Endodermal cell (in vitro differentiated cells): ENCODE results near the gene EIF5A. TPM values are rescaled to one million over a fixed set of nuclear protein-coding genes. Genes with fewer than 3 reads are reported as not detected.

Experiments
- DNase-seq: peaks from one replicate; pipeline ENCODE4 v3.0.0-alpha.2; 2017
- H3K27ac ChIP-seq: 2 replicates; pipeline ENCODE4 v1.5.1; 2013; ENCODE audit warnings: mild to moderate bottlenecking, low read depth, low read length, moderate library complexity
- H3K27me3 ChIP-seq: 2 replicates; pipeline ENCODE4 v1.6.1; 2013; ENCODE audit warnings: mild to moderate bottlenecking, low read length, moderate library complexity; ENCODE audit not compliant: insufficient read depth, control insufficient read depth, poor library complexity, severe bottlenecking
- H3K36me3 ChIP-seq: 2 replicates; pipeline ENCODE4 v1.7.0; 2013; ENCODE audit warnings: mild to moderate bottlenecking, low read length, moderate library complexity; ENCODE audit not compliant: control insufficient read depth, insufficient read depth
- H3K4me1 ChIP-seq: one replicate; pipeline ENCODE4 v1.7.0; 2013; ENCODE audit warnings: low read length; ENCODE audit not compliant: control insufficient read depth, insufficient read depth
- H3K4me3 ChIP-seq: 2 replicates; pipeline ENCODE4 v1.5.1; 2013; ENCODE audit warnings: mild to moderate bottlenecking, low read length, moderate library complexity
- H3K9ac ChIP-seq: 2 replicates; pipeline ENCODE4 v1.6.1; 2013; ENCODE audit warnings: mild to moderate bottlenecking, low read length, moderate library complexity; ENCODE audit not compliant: poor library complexity, severe bottlenecking; ENCODE audit errors: extremely low read depth
- H3K9me3 ChIP-seq: 2 replicates; pipeline ENCODE4 v1.6.1; 2013; ENCODE audit warnings: mild to moderate bottlenecking, low read length, moderate library complexity; ENCODE audit not compliant: control insufficient read depth
- H3K27ac Mint-ChIP-seq: 2 replicates; pipeline ENCODE4 v1.8.0; 2020; ENCODE audit warnings: mixed read lengths
- H3K27me3 Mint-ChIP-seq: 2 replicates; pipeline ENCODE4 v1.8.0; 2021; ENCODE audit warnings: mild to moderate bottlenecking, mixed read lengths; ENCODE audit not compliant: insufficient read depth
- H3K36me3 Mint-ChIP-seq: 2 replicates; pipeline ENCODE4 v1.8.0; 2020; ENCODE audit warnings: low read depth, mixed read lengths
- H3K4me1 Mint-ChIP-seq: 2 replicates; pipeline ENCODE4 v1.8.0; 2020; ENCODE audit warnings: mixed read lengths
- H3K4me3 Mint-ChIP-seq: 2 replicates; pipeline ENCODE4 v1.8.0; 2020; ENCODE audit warnings: mild to moderate bottlenecking, moderate library complexity, mixed read lengths
- H3K9me3 Mint-ChIP-seq: 2 replicates; pipeline ENCODE4 v1.8.0; 2020; ENCODE audit warnings: mild to moderate bottlenecking, mixed read lengths
- CTCF ChIP-seq: fragments of 200-600 bp; sonication (generic); conservative IDR thresholded peaks from 2 replicates; pipeline ENCODE4 v1.5.0; 2021; ENCODE audit warnings: antibody characterized with exemption, mild to moderate bottlenecking
- WGBS, 2 experiments: methylation state at CpG; one replicate each; pipeline versions ENCODE4 v1.1.5 to v1.1.7; 2013; ENCODE audit warnings: missing lambda C conversion rate in 2 of 2, mixed read lengths in 1 of 2; ENCODE audit not compliant: insufficient coverage in 1 of 2, insufficient read length in 1 of 2; 5-methylcytosine and 5-hydroxymethylcytosine counted together
- total RNA-seq, 2 donors: library from RNA; stranded (reverse); fragmentation: NEBNext Ultra II Directional in 1 of 2; extraction: Animal tissue kit (Norgen Biotek cat#: 25700) in 1 of 2; gene quantifications; 2 replicates in 1 of 2; 3 replicates in 1 of 2; pipeline ENCODE4 v1.2.1, GENCODE V29; 2021

The EIF5A gene
- total RNA-seq, 2 donors from 2014 or later: 488 to 556 TPM

- H3K27me3 Mint-ChIP-seq: peaks cover 49% of the 10 kb centered on the region
Observed at GRCh38 chr17:7285679-7286078, 21.7 kb upstream of the EIF5A start.

GRCh38 chr17:7289256-7290032, 18.0 kb upstream of the EIF5A start:
- no peak overlapping the region for H3K27ac ChIP-seq
- Mint-ChIP-seq H3K27me3 (peaks cover 51% of the 10 kb centered on the region), H3K27ac (no peak overlapping the region), H3K9me3 (no peaks in the 10 kb centered on the region), H3K4me3 (no peak overlapping the region), H3K4me1 (peaks cover 3% of the 10 kb centered on the region), H3K36me3 (no peaks in the 10 kb centered on the region)
- H3K4me1 ChIP-seq: no peaks in the 10 kb centered on the region
- no peak overlapping the region for H3K9ac ChIP-seq
- peaks cover 32% of the 10 kb centered on the region for H3K27me3 ChIP-seq
- H3K4me3 ChIP-seq: no peak overlapping the region
- H3K9me3 ChIP-seq: no peaks in the 10 kb centered on the region
- 92 to 93% methylated on average over 9 to 18 of the region's 18 CpGs for WGBS, 2 experiments
- TF ChIP-seq CTCF: no peak
- no peak for DNase-seq
- H3K36me3 ChIP-seq: no peaks in the 10 kb centered on the region

More at GRCh38 chr17:7285679-7286078, 21.7 kb upstream of the EIF5A start:
- Histone ChIP-seq H3K9ac (no peak overlapping the region), H3K9me3 (no peaks in the 10 kb centered on the region), H3K4me1 (peaks cover 4% of the 10 kb centered on the region), H3K36me3 (no peaks in the 10 kb centered on the region), H3K4me3 (no peak overlapping the region), H3K27ac (no peak overlapping the region), H3K27me3 (peaks cover 16% of the 10 kb centered on the region)
- Mint-ChIP-seq H3K4me3 (no peak overlapping the region), H3K36me3 (no peaks in the 10 kb centered on the region), H3K4me1 (no peaks in the 10 kb centered on the region), H3K27ac (no peak overlapping the region), H3K9me3 (no peaks in the 10 kb centered on the region)
- WGBS, 2 experiments: 90 to 98% methylated on average over 7 to 12 of the region's 12 CpGs
- DNase-seq: no peak
- no peak for TF ChIP-seq CTCF

- peaks cover 36% of the 10 kb centered on the region for H3K27me3 ChIP-seq
- H3K9ac ChIP-seq: no peak overlapping the region
- Mint-ChIP-seq H3K9me3 (no peaks in the 10 kb centered on the region), H3K27me3 (peaks cover 55% of the 10 kb centered on the region), H3K27ac (no peak overlapping the region), H3K36me3 (no peaks in the 10 kb centered on the region), H3K4me1 (peaks cover 3% of the 10 kb centered on the region), H3K4me3 (no peak overlapping the region)
- H3K27ac ChIP-seq: no peak overlapping the region
- H3K9me3 ChIP-seq: no peaks in the 10 kb centered on the region
- DNase-seq: no peak
- no peak overlapping the region for H3K4me3 ChIP-seq
- H3K36me3 ChIP-seq: no peaks in the 10 kb centered on the region
- TF ChIP-seq CTCF: no peak
- H3K4me1 ChIP-seq: no peaks in the 10 kb centered on the region
- 93 to 95% methylated on average over 4 to 19 of the region's 19 CpGs for WGBS, 2 experiments
Observed at GRCh38 chr17:7290166-7290565, 17.3 kb upstream of the EIF5A start.
